ENCODE results near the gene ENDOD1. TPM values are rescaled to one million over a fixed set of nuclear protein-coding genes. Genes with fewer than 3 reads are reported as not detected.

The ENDOD1 gene
- total RNA-seq, 1 experiment from 2014 or later: 0.87 TPM

- no peak overlapping the region for H3K4ac ChIP-seq (ENCODE audit: low read depth, low read length)
- no peaks in the 10 kb centered on the region for H4K20me1 ChIP-seq (ENCODE audit: control insufficient read depth, insufficient read depth, insufficient read length)
- H2BK15ac ChIP-seq (ENCODE audit: low read depth, low read length): no peak overlapping the region
- no peak for TF ChIP-seq CTCF (conservative IDR thresholded peaks at IDR 0.05)
- no peaks in the 10 kb centered on the region for H3K4me1 ChIP-seq (ENCODE audit: insufficient read depth, low read length)
- H3K23me2 ChIP-seq (ENCODE audit: insufficient read length, low read depth, low read length, poor library complexity, severe bottlenecking): no peaks in the 10 kb centered on the region
- H3K18ac ChIP-seq (ENCODE audit: insufficient read length, low read depth, low read length): no peak overlapping the region
- H3K27ac ChIP-seq (ENCODE audit: insufficient read length, low read depth, low read length): no peak overlapping the region
- no peak overlapping the region for H4K8ac ChIP-seq (replicated peaks; ENCODE audit: insufficient read length, low read depth, low read length)
- no peak overlapping the region for H2AFZ ChIP-seq (ENCODE audit: low read length)
- no peaks in the 10 kb centered on the region for H3K27me3 ChIP-seq (ENCODE audit: insufficient read depth, low read length)
- no peak overlapping the region for H2BK120ac ChIP-seq (ENCODE audit: low read depth, low read length, poor library complexity, severe bottlenecking)
- no peaks in the 10 kb centered on the region for H3K9me3 Mint-ChIP-seq
- no peak overlapping the region for H3K27ac Mint-ChIP-seq
- no peak overlapping the region for H3K23ac ChIP-seq (ENCODE audit: insufficient read length, low read depth, low read length)
- H2BK12ac ChIP-seq (ENCODE audit: insufficient read length, low read depth, low read length): no peak overlapping the region
- no peak overlapping the region for H4K5ac ChIP-seq (ENCODE audit: insufficient read length, low read depth, low read length)
- H3K14ac ChIP-seq (ENCODE audit: insufficient read depth, low read length): no peak overlapping the region
- no peak overlapping the region for H2BK5ac ChIP-seq (ENCODE audit: insufficient read length, low read length)
- no peak overlapping the region for H3T11ph ChIP-seq (ENCODE audit: low read length)
- H3K4me2 ChIP-seq (ENCODE audit: insufficient read depth, insufficient read length, low read length): no peak overlapping the region
- no peaks in the 10 kb centered on the region for H3K79me1 ChIP-seq (ENCODE audit: insufficient read depth, low read depth, low read length, poor library complexity, severe bottlenecking)
- H3K36me3 Mint-ChIP-seq (ENCODE audit: insufficient read depth in 1 of 3, low read depth in 3 of 3): no peaks in the 10 kb centered on the region
- no peak overlapping the region for H2BK20ac ChIP-seq (ENCODE audit: low read depth, low read length, poor library complexity, severe bottlenecking)
- no peak overlapping the region for H4K91ac ChIP-seq (ENCODE audit: insufficient read length, low read depth, low read length)
- H3K79me2 ChIP-seq (ENCODE audit: insufficient read depth, low read length): no peaks in the 10 kb centered on the region
- H3K4me1 Mint-ChIP-seq: no peaks in the 10 kb centered on the region
- H3K4me3 Mint-ChIP-seq: no peak overlapping the region
- no peak overlapping the region for H2AK5ac ChIP-seq (ENCODE audit: insufficient read length, low read length)
- peaks cover 44% of the 10 kb centered on the region for H3K27me3 Mint-ChIP-seq (ENCODE audit: low read depth)
- no peak for DNase-seq
- H3K56ac ChIP-seq (ENCODE audit: insufficient read length, low read depth, low read length): no peak overlapping the region
- no peaks in the 10 kb centered on the region for H3K9me3 ChIP-seq (ENCODE audit: control insufficient read depth, low read depth, low read length)
- WGBS (ENCODE audit: extremely low coverage, insufficient read length, low lambda C conversion rate): no CpG with 5 or more reads among the region's 2 CpGs
- no peak overlapping the region for H3K9ac ChIP-seq (ENCODE audit: extremely low read depth, insufficient read length, low read length)
Measured at GRCh38 chr11:95055283-95055897, 34.3 kb upstream of the ENDOD1 start.

Data from H9 (cell line).